ENCODE measurements around the gene CTSD.

CTSD gene

GRCh38 chr11:1742869-1743584 is 20.7 kb downstream of the CTSD start:
- Histone ChIP-seq H3K27me3 (replicated peaks) (no peaks in the 10 kb centered on the region), H3K4me3 (ENCODE audit: low read depth, low read length) (no peak overlapping the region), H3K27ac (no peak overlapping the region), H3K36me3 (replicated peaks) (no peaks in the 10 kb centered on the region)
- TF ChIP-seq CTCF (IDR thresholded peaks at IDR 0.05; ENCODE audit: low read depth, low read length, missing control alignments) = no peak
- no peak for DNase-seq
- in situ Hi-C loops (cut with HindIII; ENCODE audit: low pct_ligation_motif_present, low sequenced_read_pairs) = no loop called here

- DNase-seq = no peak
- H3K4me3 ChIP-seq (ENCODE audit: low read depth, low read length) = no peak overlapping the region
- H3K27me3 ChIP-seq (replicated peaks) = no peaks in the 10 kb centered on the region
- H3K27ac ChIP-seq = no peak overlapping the region
- no peaks in the 10 kb centered on the region for H3K36me3 ChIP-seq (replicated peaks)
- in situ Hi-C loops (cut with HindIII; ENCODE audit: low pct_ligation_motif_present, low sequenced_read_pairs) = no loop called here
- no peak for TF ChIP-seq CTCF (IDR thresholded peaks at IDR 0.05; ENCODE audit: low read depth, low read length, missing control alignments)
These were observed 21.4 kb downstream of the CTSD start for GRCh38 chr11:1742371-1742770.

- no peak for DNase-seq
- Histone ChIP-seq H3K4me3 (ENCODE audit: low read depth, low read length) (no peak overlapping the region), H3K36me3 (replicated peaks) (no peaks in the 10 kb centered on the region), H3K27ac (no peak overlapping the region), H3K27me3 (replicated peaks) (no peaks in the 10 kb centered on the region)
- in situ Hi-C loops (cut with HindIII; ENCODE audit: low pct_ligation_motif_present, low sequenced_read_pairs) = no loop called here
- TF ChIP-seq CTCF (IDR thresholded peaks at IDR 0.05; ENCODE audit: low read depth, low read length, missing control alignments) = no peak
These were observed 22.0 kb downstream of the CTSD start for GRCh38 chr11:1741741-1742140.

- no peaks in the 10 kb centered on the region for H3K27me3 ChIP-seq (replicated peaks)
- H3K36me3 ChIP-seq (replicated peaks) = no peaks in the 10 kb centered on the region
- H3K4me3 ChIP-seq (ENCODE audit: low read depth, low read length) = no peak overlapping the region
- no peak overlapping the region for H3K27ac ChIP-seq
- no peak for TF ChIP-seq CTCF (IDR thresholded peaks at IDR 0.05; ENCODE audit: low read depth, low read length, missing control alignments)
- in situ Hi-C loops (cut with HindIII; ENCODE audit: low pct_ligation_motif_present, low sequenced_read_pairs) = no loop called here
- DNase-seq = no peak
These were observed 22.8 kb downstream of the CTSD start for GRCh38 chr11:1740786-1741530.

- no peak overlapping the region for H3K4me3 ChIP-seq (ENCODE audit: low read depth, low read length)
- DNase-seq = no peak
- in situ Hi-C loops (cut with HindIII; ENCODE audit: low pct_ligation_motif_present, low sequenced_read_pairs) = no loop called here
- no peaks in the 10 kb centered on the region for H3K36me3 ChIP-seq (replicated peaks)
- H3K27ac ChIP-seq = no peak overlapping the region
- TF ChIP-seq CTCF (IDR thresholded peaks at IDR 0.05; ENCODE audit: low read depth, low read length, missing control alignments) = no peak
- H3K27me3 ChIP-seq (replicated peaks) = no peaks in the 10 kb centered on the region
These were observed 24.2 kb downstream of the CTSD start for GRCh38 chr11:1739576-1739975.
